Pancreas (tissue), 10 donors: Measurements from ENCODE around the gene CYP1A1. TPM values are rescaled to one million over a fixed set of nuclear protein-coding genes. Genes with fewer than 3 reads are reported as not detected.

Experiments
- ATAC-seq, 4 donors: fragments of 200-7000 bp; cut with Tn5 transposase; one replicate each; pipeline versions ENCODE4 v1.8.0 to v1.9.1; 2020; ENCODE audit warnings: mild to moderate bottlenecking in 4 of 4, moderate library complexity in 4 of 4
- DNase-seq, 6 donors: peaks; one replicate each; pipeline ENCODE4 v3.0.0-alpha.2; 2020
- FAIRE-seq: peaks from 2 replicates; lab custom pipeline; 2012; peaks lifted over from hg19 to GRCh38; lab: Jason Lieb, UNC
- H3K27ac ChIP-seq, 4 donors: fragments of 200-600 bp; sonication (generic); 1 replicate in 3 of 4; 2 replicates in 1 of 4; pipeline versions ENCODE4 v1.5.0 to v1.8.0; 2020
- H3K27me3 ChIP-seq, 4 donors: fragments of 200-600 bp; one replicate each; pipeline ENCODE4 v1.8.0; 2021
- H3K36me3 ChIP-seq, 3 donors: fragments of 200-600 bp; sonication (generic) in 1 of 3; one replicate each; pipeline versions ENCODE4 v1.5.0 to v1.8.0; 2020 to 2021
- H3K4me1 ChIP-seq, 3 donors: fragments of 200-600 bp; one replicate each; pipeline ENCODE4 v1.8.0; 2021
- H3K4me3 ChIP-seq, 4 donors: fragments of 200-600 bp; sonication (generic) in 2 of 4; one replicate each; pipeline versions ENCODE4 v1.5.0 to v1.8.0; 2020 to 2021
- H3K9me3 ChIP-seq, 4 donors: fragments of 200-600 bp; one replicate each; pipeline ENCODE4 v1.8.0; 2021
- CTCF ChIP-seq, 4 donors: fragments of 200-600 bp; sonication (generic) in 3 of 4; IDR thresholded peaks; one replicate each; pipeline versions ENCODE4 v1.5.0 to v1.8.0; 2021; ENCODE audit warnings: antibody characterized with exemption in 4 of 4
- WGBS, 2 donors: extraction: QIAGEN DNeasy Blood & Tissue Kit; methylation state at CpG; one replicate each; pipeline ENCODE4 v1.1.7; 2013; 5-methylcytosine and 5-hydroxymethylcytosine counted together
- intact Hi-C, 3 donors: fragments of 100-400 bp; cut with DNase I; formaldehyde crosslinking; loops; one replicate each; pipeline versions ENCODE4 v1.11.1 to v1.14.2; 2022
- polyA plus RNA-seq, 2 donors: library from polyadenylated mRNA; stranded (reverse); fragments of 200-250 nt; gene quantifications; one replicate each; pipeline ENCODE4 v1.2.3, GENCODE V29; 2013
- total RNA-seq, 6 donors: library from RNA; stranded (reverse); fragmentation: NEBNext Ultra II Directional in 4 of 6; extraction: Animal tissue kit (Norgen Biotek cat#: 25700) in 4 of 6; gene quantifications; one replicate each; pipeline versions ENCODE4 v1.2.1 to v1.2.4, GENCODE V29; 2021 to 2023
- donor health status: healthy with polysubstance abuse.
- donor health status: DM: no; HTN: no; CAD: no; lungs with moderate emphysema.
- donor health status: DM: no; HTN: no; CAD: no.
- donor health status: control.
- donor health status: control.
- donor health status: Bipolar disorder and iron deficiency.
- donor health status: DM: yes; HTN: yes; CAD: no.
- donor health status: DM: no; HTN: no; CAD: no.
- donor health status: DM: no; HTN: no; CAD: no.
- donor health status: DM: yes; HTN: yes; CAD: no.

The CYP1A1 gene
- total and polyA plus RNA-seq, 8 donors = 0.12 to 1.1 (median 0.19) TPM; not detected in 3

GRCh38 chr15:74722591-74722990 lies 2.7 kb downstream of the CYP1A1 start:
- Histone ChIP-seq H3K36me3 (no peaks in the 10 kb centered on the region), H3K4me3 (no peak overlapping the region), H3K27me3 (no peaks in the 10 kb centered on the region), H3K4me1 (peaks cover 0 to 5% (median 0%) of the 10 kb centered on the region in 3 donors), H3K27ac (no peak overlapping the region), H3K9me3 (no peaks in the 10 kb centered on the region)
- 75 to 83% methylated on average over 13 of the region's 13 CpGs for WGBS, 2 donors
- DNase-seq = no peak
- FAIRE-seq = no peak
- no peak for ATAC-seq
- TF ChIP-seq CTCF (IDR thresholded peaks at IDR 0.05) = no peak
- intact Hi-C loops = no loop called here

GRCh38 chr15:74716651-74717050 lies 8.7 kb downstream of the CYP1A1 start:
- no peak for ATAC-seq
- TF ChIP-seq CTCF (IDR thresholded peaks at IDR 0.05) = no peak
- WGBS, 2 donors = 66 to 74% methylated on average over 5 of the region's 5 CpGs
- no peak for DNase-seq
- H3K4me1 ChIP-seq = no peaks in the 10 kb centered on the region
- no peak for FAIRE-seq
- H3K36me3 ChIP-seq = no peaks in the 10 kb centered on the region
- intact Hi-C loops = no loop called here
- H3K4me3 ChIP-seq = no peak overlapping the region
- no peaks in the 10 kb centered on the region for H3K9me3 ChIP-seq
- H3K27me3 ChIP-seq = no peaks in the 10 kb centered on the region
- H3K27ac ChIP-seq = no peak overlapping the region

- Histone ChIP-seq H3K9me3 (no peaks in the 10 kb centered on the region), H3K27ac (no peak overlapping the region), H3K4me3 (no peak overlapping the region), H3K4me1 (no peaks in the 10 kb centered on the region), H3K27me3 (no peaks in the 10 kb centered on the region), H3K36me3 (no peaks in the 10 kb centered on the region)
- ATAC-seq = no peak
- FAIRE-seq = no peak
- 57 to 64% methylated on average over 3 of the region's 3 CpGs for WGBS, 2 donors
- TF ChIP-seq CTCF (IDR thresholded peaks at IDR 0.05) = no peak
- intact Hi-C loops = no loop called here
- DNase-seq = no peak
Observed at GRCh38 chr15:74712311-74712710, 13.0 kb downstream of the CYP1A1 start.

GRCh38 chr15:74710319-74711094 lies 14.8 kb downstream of the CYP1A1 start:
- no peak for FAIRE-seq
- intact Hi-C loops = no loop called here

More at GRCh38 chr15:74710319-74711094, 14.8 kb downstream of the CYP1A1 start:
- Histone ChIP-seq H3K4me1 (no peaks in the 10 kb centered on the region), H3K27ac (no peak overlapping the region), H3K27me3 (no peaks in the 10 kb centered on the region), H3K36me3 (no peaks in the 10 kb centered on the region), H3K4me3 (no peak overlapping the region), H3K9me3 (no peaks in the 10 kb centered on the region)
- no peak for TF ChIP-seq CTCF (IDR thresholded peaks at IDR 0.05)
- DNase-seq (no peak), ATAC-seq (no peak)
- WGBS, 2 donors = 36 to 45% methylated on average over 3 of the region's 3 CpGs
